ENCODE results near the gene MPIG6B. TPM values are rescaled to one million over a fixed set of nuclear protein-coding genes. Genes with fewer than 3 reads are reported as not detected.

The MPIG6B gene
- total RNA-seq, 1 experiment from 2014 or later = not detected

DNA sequence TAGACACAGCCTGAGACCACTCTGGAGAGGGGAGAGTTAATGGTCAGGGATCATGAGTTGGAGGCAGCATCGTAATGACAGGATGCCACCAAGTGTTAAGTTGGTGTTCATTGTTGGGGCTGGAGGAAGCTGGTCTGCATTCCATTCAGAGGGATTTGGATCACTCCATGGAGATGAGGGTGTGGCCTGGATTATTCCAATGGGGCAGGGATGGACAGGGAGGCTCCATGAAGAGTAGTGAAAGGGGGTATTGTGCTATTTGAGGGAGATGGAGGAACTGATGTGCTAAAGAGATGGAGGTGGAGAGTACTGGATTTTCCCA lies 40.4 kb downstream of the MPIG6B start:
- no peak for TF ChIP-seq CTCF (conservative IDR thresholded peaks at IDR 0.05)
- peak overlapping the region in 2 of 3 experiments; percentile 77 to 93; a peak in 5 of 7 replicates for H3K27ac Mint-ChIP-seq

More for the DNA sequence above, 40.4 kb downstream of the MPIG6B start:
- Histone ChIP-seq H2BK15ac (ENCODE audit: low read depth, low read length) (no peak overlapping the region), H3K56ac (ENCODE audit: insufficient read length, low read depth, low read length) (no peak overlapping the region), H3K27ac (ENCODE audit: insufficient read length, low read depth, low read length) (no peak overlapping the region), H3K4me1 (ENCODE audit: insufficient read depth, low read length) (no peaks in the 10 kb centered on the region), H2BK12ac (ENCODE audit: insufficient read length, low read depth, low read length) (no peak overlapping the region), H3K79me2 (ENCODE audit: insufficient read depth, low read length) (no peaks in the 10 kb centered on the region), H3K27me3 (ENCODE audit: insufficient read depth, low read length) (no peaks in the 10 kb centered on the region), H3K4ac (ENCODE audit: low read depth, low read length) (no peak overlapping the region), H2AFZ (ENCODE audit: low read length) (no peak overlapping the region), H3K9ac (ENCODE audit: extremely low read depth, insufficient read length, low read length) (no peak overlapping the region), H3K9me3 (ENCODE audit: control insufficient read depth, low read depth, low read length) (no peaks in the 10 kb centered on the region), H4K91ac (ENCODE audit: insufficient read length, low read depth, low read length) (no peak overlapping the region), H3K14ac (ENCODE audit: insufficient read depth, low read length) (no peak overlapping the region), H4K20me1 (ENCODE audit: control insufficient read depth, insufficient read depth, insufficient read length) (no peaks in the 10 kb centered on the region), H3K23me2 (ENCODE audit: insufficient read length, low read depth, low read length, poor library complexity, severe bottlenecking) (no peaks in the 10 kb centered on the region), H3K79me1 (ENCODE audit: insufficient read depth, low read depth, low read length, poor library complexity, severe bottlenecking) (no peaks in the 10 kb centered on the region), H3K23ac (ENCODE audit: insufficient read length, low read depth, low read length) (no peak overlapping the region), H2BK5ac (ENCODE audit: insufficient read length, low read length) (no peak overlapping the region), H3K4me2 (ENCODE audit: insufficient read depth, insufficient read length, low read length) (no peak overlapping the region), H3T11ph (ENCODE audit: low read length) (no peak overlapping the region), H3K18ac (ENCODE audit: insufficient read length, low read depth, low read length) (no peak overlapping the region), H4K8ac (replicated peaks; ENCODE audit: insufficient read length, low read depth, low read length) (no peak overlapping the region), H2AK5ac (ENCODE audit: insufficient read length, low read length) (no peak overlapping the region), H2BK20ac (ENCODE audit: low read depth, low read length, poor library complexity, severe bottlenecking) (no peak overlapping the region), H4K5ac (ENCODE audit: insufficient read length, low read depth, low read length) (no peak overlapping the region), H2BK120ac (ENCODE audit: low read depth, low read length, poor library complexity, severe bottlenecking) (no peak overlapping the region)
- H3K27me3 Mint-ChIP-seq (ENCODE audit: low read depth) = no peaks in the 10 kb centered on the region; the same call in none of the 2 replicates
- H3K36me3 Mint-ChIP-seq (ENCODE audit: insufficient read depth in 1 of 3, low read depth in 3 of 3) = peaks cover 13 to 43% (median 32%) of the 10 kb centered on the region in 3 experiments
- H3K4me1 Mint-ChIP-seq = peaks cover 23 to 27% of the 10 kb centered on the region in 2 experiments
- peak overlapping the region in 1 of 2 experiments; percentile 24; a peak in 2 of 5 replicates for H3K4me3 Mint-ChIP-seq
- no CpG with 5 or more reads among the region's 1 CpG for WGBS (ENCODE audit: extremely low coverage, insufficient read length, low lambda C conversion rate)
- DNase-seq = peak; percentile 55
- no peaks in the 10 kb centered on the region; a peak in 1 of 5 replicates for H3K9me3 Mint-ChIP-seq
